Left ventricle myocardium inferior (tissue), 1 donor: ENCODE results near the gene CH25H. TPM values are rescaled to one million over a fixed set of nuclear protein-coding genes. Genes with fewer than 3 reads are reported as not detected.

Experiments used
- DNase-seq: peaks from one replicate; pipeline ENCODE4 v3.0.0-alpha.2; 2020
- H3K27ac ChIP-seq: fragments of 200-600 bp; replicated peaks from 2 replicates; pipeline ENCODE4 v1.8.0; 2021
- H3K27me3 ChIP-seq: fragments of 200-600 bp; 2 replicates; pipeline ENCODE4 v1.8.0; 2021; ENCODE audit warnings: low read depth
- H3K36me3 ChIP-seq: fragments of 200-600 bp; 2 replicates; pipeline ENCODE4 v1.8.0; 2021
- H3K4me1 ChIP-seq: fragments of 200-600 bp; 2 replicates; pipeline ENCODE4 v1.8.0; 2021
- H3K4me3 ChIP-seq: fragments of 200-600 bp; 2 replicates; pipeline ENCODE4 v1.8.0; 2021; ENCODE audit warnings: mild to moderate bottlenecking, moderate library complexity
- H3K9me3 ChIP-seq: fragments of 200-600 bp; replicated peaks from 2 replicates; pipeline ENCODE4 v1.8.0; 2021
- CTCF ChIP-seq: fragments of 200-600 bp; IDR thresholded peaks from 2 replicates; pipeline ENCODE4 v1.8.0; 2021; ENCODE audit warnings: antibody characterized with exemption, mild to moderate bottlenecking, borderline replicate concordance
- intact Hi-C: fragments of 100-400 bp; cut with micrococcal nuclease; formaldehyde crosslinking; loops from one replicate; pipeline ENCODE4 v1.11.0; 2022
- total RNA-seq: library from RNA; stranded (reverse); fragmentation: NEBNext Ultra II Directional; extraction: Animal tissue kit (Norgen Biotek cat#: 25700); gene quantifications from one replicate; pipeline ENCODE4 v1.2.1, GENCODE V29; 2021
- donor health status: DM: no; HTN: yes; CAD: no; lungs with severe emphysema.

CH25H gene
- total RNA-seq, 1 donor from 2014 or later: 0.30 TPM

- peak overlapping the region; percentile 6 for H3K27ac ChIP-seq
- DNase-seq: no peak
- H3K4me3 ChIP-seq: no peak overlapping the region
- peaks cover 14% of the 10 kb centered on the region for H3K36me3 ChIP-seq
- no peak for TF ChIP-seq CTCF
- no peaks in the 10 kb centered on the region for H3K9me3 ChIP-seq
- intact Hi-C loops: no loop called here
- H3K27me3 ChIP-seq: no peaks in the 10 kb centered on the region
- H3K4me1 ChIP-seq: peaks cover 41% of the 10 kb centered on the region
Measured at GRCh38 chr10:89242840-89243568, 35.9 kb upstream of the CH25H start.

DNA sequence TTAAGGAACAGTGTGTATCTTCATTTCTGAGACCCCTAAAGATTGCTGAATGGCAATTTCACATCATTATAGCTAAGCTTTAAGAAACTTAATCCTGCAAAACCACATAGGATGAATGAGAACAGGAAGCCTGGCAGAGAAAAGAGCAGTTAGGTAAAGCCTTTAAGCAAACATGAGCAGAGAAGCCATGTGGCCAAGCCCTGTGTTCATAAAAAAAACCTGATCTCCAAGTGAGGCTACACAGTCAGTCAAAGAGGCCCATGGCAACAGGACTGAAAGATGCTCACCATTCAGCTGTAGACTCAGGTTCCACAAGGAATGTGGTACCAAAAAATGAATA is 35.2 kb upstream of the CH25H start:
- intact Hi-C loops: no loop called here
- no peak for TF ChIP-seq CTCF
- Histone ChIP-seq H3K27ac (peak overlapping the region; percentile 6), H3K36me3 (peaks cover 14% of the 10 kb centered on the region), H3K4me3 (no peak overlapping the region), H3K27me3 (no peaks in the 10 kb centered on the region), H3K4me1 (peaks cover 41% of the 10 kb centered on the region), H3K9me3 (no peaks in the 10 kb centered on the region)
- DNase-seq: no peak

GRCh38 chr10:89241486-89242344 is 34.6 kb upstream of the CH25H start:
- H3K27me3 ChIP-seq: no peaks in the 10 kb centered on the region
- H3K9me3 ChIP-seq: no peaks in the 10 kb centered on the region
- TF ChIP-seq CTCF: no peak
- H3K4me3 ChIP-seq: no peak overlapping the region
- peak overlapping the region; percentile 27 for H3K27ac ChIP-seq
- H3K36me3 ChIP-seq: peaks cover 14% of the 10 kb centered on the region
- peaks cover 41% of the 10 kb centered on the region for H3K4me1 ChIP-seq
- intact Hi-C loops: no loop called here
- DNase-seq: no peak

DNA sequence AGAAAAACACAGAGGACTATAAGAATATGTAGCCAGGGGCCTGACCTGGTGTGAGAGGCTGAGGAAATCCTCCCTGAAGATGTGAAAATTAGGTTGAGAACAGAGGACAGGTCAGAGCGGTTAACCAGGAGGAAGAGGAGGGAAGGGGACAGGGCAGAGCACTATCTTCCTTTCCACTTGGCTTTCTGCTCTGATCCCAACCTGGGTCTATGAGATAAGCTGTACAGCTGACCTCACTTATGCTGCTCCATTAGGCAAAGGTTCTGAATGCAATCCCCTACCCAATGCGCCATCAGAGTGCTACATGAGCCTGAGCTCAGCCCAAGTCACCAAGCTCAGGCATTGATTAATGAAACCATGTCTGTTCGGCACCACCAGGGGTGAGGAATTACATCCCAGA is 33.9 kb upstream of the CH25H start:
- no peak for TF ChIP-seq CTCF
- Histone ChIP-seq H3K27ac (peak overlapping the region; percentile 27), H3K27me3 (no peaks in the 10 kb centered on the region), H3K36me3 (peaks cover 14% of the 10 kb centered on the region), H3K4me3 (no peak overlapping the region), H3K4me1 (peaks cover 41% of the 10 kb centered on the region), H3K9me3 (no peaks in the 10 kb centered on the region)
- DNase-seq: no peak
- intact Hi-C loops: no loop called here

GRCh38 chr10:89240519-89240918 is 33.4 kb upstream of the CH25H start:
- Histone ChIP-seq H3K4me3 (no peak overlapping the region), H3K27ac (no peak overlapping the region), H3K36me3 (peaks cover 14% of the 10 kb centered on the region), H3K9me3 (no peaks in the 10 kb centered on the region), H3K4me1 (peaks cover 41% of the 10 kb centered on the region), H3K27me3 (no peaks in the 10 kb centered on the region)
- no peak for DNase-seq
- TF ChIP-seq CTCF: no peak
- intact Hi-C loops: no loop called here
